Naive B cell (primary cell): ENCODE results near the gene TOR2A. TPM values are rescaled to one million over a fixed set of nuclear protein-coding genes. Genes with fewer than 3 reads are reported as not detected.
"Not testable (repeated sequence)": the region's sequence is repeated elsewhere in the genome, so short reads cannot be mapped to it uniquely, and the experiment has no call there.

Experiments used
- ATAC-seq, 2 donors: fragments of 150-1000 bp; cut with Tn5 transposase; 2 replicates each; pipeline ENCODE4 v1.10.0; 2021; ENCODE audit warnings: low read depth in 2 of 2, mild to moderate bottlenecking in 2 of 2, moderate library complexity in 2 of 2
- DNase-seq: peaks from one replicate; pipeline ENCODE4 v3.0.0; 2022
- H3K27ac Mint-ChIP-seq, 6 donors: one replicate each; pipeline ENCODE4 v1.8.0; 2020 to 2022; ENCODE audit warnings: mild to moderate bottlenecking in 6 of 6, mixed read lengths in 6 of 6, moderate library complexity in 5 of 6, inconsistent platforms in 2 of 6
- H3K27me3 Mint-ChIP-seq, 3 donors: one replicate each; pipeline ENCODE4 v1.8.0; 2021 to 2022; ENCODE audit warnings: mixed read lengths in 3 of 3, mild to moderate bottlenecking in 1 of 3
- H3K36me3 Mint-ChIP-seq, 2 donors: one replicate each; pipeline ENCODE4 v1.8.0; 2020 to 2022; ENCODE audit warnings: mixed read lengths in 2 of 2, inconsistent platforms in 1 of 2, mild to moderate bottlenecking in 1 of 2
- H3K4me1 Mint-ChIP-seq, 3 donors: one replicate each; pipeline ENCODE4 v1.8.0; 2020 to 2022; ENCODE audit warnings: mixed read lengths in 3 of 3, inconsistent platforms in 1 of 3, mild to moderate bottlenecking in 1 of 3, moderate library complexity in 1 of 3
- H3K4me3 Mint-ChIP-seq, 8 donors: one replicate each; pipeline ENCODE4 v1.8.0; 2020 to 2022; ENCODE audit warnings: mild to moderate bottlenecking in 8 of 8, mixed read lengths in 8 of 8, moderate library complexity in 8 of 8, inconsistent platforms in 2 of 8
- H3K9me3 Mint-ChIP-seq, 7 donors: one replicate each; pipeline ENCODE4 v1.8.0; 2020 to 2022; ENCODE audit warnings: mixed read lengths in 7 of 7, mild to moderate bottlenecking in 5 of 7, inconsistent platforms in 2 of 7, moderate library complexity in 1 of 7
- polyA plus RNA-seq, 6 donors: library from polyadenylated mRNA; unstranded; fragments of 300-500 nt; fragmentation: Illumina TruSeq; gene quantifications; one replicate each; pipeline ENCODE4 v1.2.3, GENCODE V29; 2021; ENCODE audit warnings: low read depth in 6 of 6

Gene TOR2A
- polyA plus RNA-seq, result 10 to 100 TPM; 24.9 to 40.0 (median 27.3) TPM

DNA sequence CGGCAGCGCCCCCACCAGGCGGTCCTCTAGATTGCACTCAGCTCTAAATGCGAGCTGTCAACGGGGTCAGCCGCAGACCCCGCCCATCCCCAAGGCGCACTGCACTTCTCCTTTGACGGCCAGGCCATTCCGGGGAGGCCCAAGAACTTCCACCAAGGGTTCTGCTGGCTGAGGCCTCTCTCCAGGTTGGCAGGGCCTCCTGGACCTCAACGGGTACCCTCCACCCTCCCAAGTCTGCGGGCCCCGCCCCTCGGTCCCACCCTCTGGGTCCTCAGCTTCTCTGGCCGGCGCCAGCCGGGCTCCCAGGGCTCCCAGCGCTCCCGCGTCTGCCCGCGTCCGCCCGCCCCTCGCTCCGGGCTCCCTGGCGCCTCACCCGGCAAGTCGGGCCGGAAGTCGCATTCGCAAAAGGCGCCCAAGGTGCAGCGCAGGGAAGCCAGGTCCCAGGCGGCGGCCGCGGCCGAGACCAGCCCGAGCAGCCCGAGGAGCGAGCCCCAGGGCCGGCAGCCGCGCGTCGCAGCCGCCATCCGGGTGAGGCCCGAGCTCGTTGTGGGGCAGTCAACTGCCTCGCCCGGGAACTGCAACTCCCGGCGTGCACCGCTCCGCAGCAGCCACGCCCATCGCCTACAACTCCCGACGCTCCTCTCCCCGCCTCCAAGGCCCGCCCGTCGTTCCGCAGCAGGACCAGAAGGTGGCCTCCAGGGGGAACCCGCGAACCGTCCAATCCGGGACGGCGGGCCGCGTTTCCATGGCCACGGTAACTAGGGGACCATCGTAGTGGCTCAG, at the start of gene TOR2A:
TSS of gene TOR2A (minus strand) at position 548 of the 783 bp plus-strand sequence. CDS start at position 524, 24 bp downstream.
- Mint-ChIP-seq H3K36me3 (no peaks in the 10 kb centered on the region), H3K27ac (peak within 1 kb of the TSS; percentile 89 to 99 (median 95)), H3K9me3 (no peaks in the 10 kb centered on the region), H3K4me1 (peaks cover 9 to 18% (median 10%) of the 10 kb centered on the region in 3 donors), H3K4me3 (peak within 1 kb of the TSS; percentile 74 to 99 (median 93)), H3K27me3 (no peaks in the 10 kb centered on the region)
- DNase-seq, result peak; percentile 99
- peak; percentile 88 to 90 for ATAC-seq

DNA sequence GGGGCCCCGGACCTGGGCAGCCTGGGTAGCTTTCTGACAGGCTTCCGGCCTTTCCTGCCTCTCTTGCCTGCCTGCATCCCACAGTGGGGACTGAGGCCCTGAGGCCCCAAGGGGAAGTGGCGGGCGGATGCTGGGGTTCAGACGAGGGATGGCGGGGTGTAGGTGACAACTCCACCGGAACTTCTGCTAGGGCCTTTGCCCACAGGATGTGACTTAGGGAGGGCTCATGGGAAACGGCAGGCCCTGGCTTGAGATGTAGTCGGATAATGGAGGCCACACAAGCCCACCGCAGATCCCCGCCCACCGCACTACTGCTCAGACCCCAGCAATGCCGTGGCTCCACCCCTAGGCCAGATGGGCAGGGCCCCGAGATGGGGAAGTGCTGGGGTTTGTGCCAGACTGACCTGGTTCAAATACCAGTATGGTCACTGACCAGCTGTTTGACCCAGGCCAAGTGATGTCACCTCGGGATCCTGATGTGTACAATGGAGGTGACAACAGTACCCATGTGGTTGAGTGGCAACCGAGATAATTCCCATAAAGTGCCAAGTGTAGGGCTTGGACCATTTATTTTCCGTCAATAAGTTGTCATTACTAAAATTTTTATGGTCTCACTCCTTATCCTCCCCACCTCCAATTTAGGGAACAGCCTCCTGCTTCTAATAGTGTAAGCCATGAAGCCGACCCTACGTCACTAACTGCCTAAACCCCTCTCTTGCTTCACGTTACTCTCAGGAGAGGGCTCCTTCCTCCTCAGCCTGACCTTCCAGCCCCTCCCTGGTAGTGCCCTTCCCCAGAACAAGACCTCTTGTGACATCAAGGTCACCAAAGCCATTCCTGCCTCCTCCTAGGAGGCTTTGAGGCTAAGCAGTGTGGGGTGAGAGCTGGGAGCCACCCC, 48.3 kb upstream of the TOR2A start:
- Mint-ChIP-seq H3K36me3 (peaks cover 0 to 2% of the 10 kb centered on the region in 2 donors), H3K4me1 (peaks cover 52 to 72% (median 68%) of the 10 kb centered on the region in 3 donors), H3K4me3 (peak overlapping the region; percentile 73 to 91 (median 84)), H3K27ac (peak overlapping the region; percentile 95 to 98 (median 97)), H3K9me3 (peaks cover 0 to under 1% (median 0%) of the 10 kb centered on the region in 7 donors), H3K27me3 (no peaks in the 10 kb centered on the region)
- DNase-seq, result peak; percentile 71
- ATAC-seq, result peak; percentile 10 to 11

DNA sequence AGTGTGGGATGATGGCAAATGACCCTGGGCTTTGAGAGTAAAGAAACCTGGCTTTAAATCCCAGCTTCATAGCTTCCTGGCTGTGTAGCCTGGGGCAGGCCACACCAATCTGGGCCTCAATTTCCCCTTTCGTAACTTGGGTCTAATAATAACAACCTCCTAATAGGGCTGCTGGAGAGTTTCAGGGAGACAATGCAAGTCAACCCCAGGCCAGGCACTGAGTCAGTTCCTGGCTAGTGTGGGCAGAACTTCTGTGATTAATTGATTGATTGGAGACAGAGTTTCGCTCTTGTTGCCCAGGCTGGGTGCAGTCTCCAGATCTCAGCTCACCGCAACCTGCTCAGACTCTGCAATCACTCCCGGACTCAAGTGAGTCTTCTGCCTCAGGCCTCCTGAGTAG, 46.7 kb upstream of the TOR2A start:
- Mint-ChIP-seq H3K27ac (peak overlapping the region; percentile 36 to 98 (median 93)), H3K36me3 (peaks cover 0 to 7% of the 10 kb centered on the region in 2 donors), H3K27me3 (no peaks in the 10 kb centered on the region), H3K4me3 (peak overlapping the region in 6 of 8 donors; percentile 24 to 77 (median 44)), H3K4me1 (peaks cover 45 to 69% (median 67%) of the 10 kb centered on the region in 3 donors), H3K9me3 (peaks cover 0 to 3% (median 0%) of the 10 kb centered on the region in 7 donors)
- ATAC-seq (no peak), DNase-seq (no peak)

DNA sequence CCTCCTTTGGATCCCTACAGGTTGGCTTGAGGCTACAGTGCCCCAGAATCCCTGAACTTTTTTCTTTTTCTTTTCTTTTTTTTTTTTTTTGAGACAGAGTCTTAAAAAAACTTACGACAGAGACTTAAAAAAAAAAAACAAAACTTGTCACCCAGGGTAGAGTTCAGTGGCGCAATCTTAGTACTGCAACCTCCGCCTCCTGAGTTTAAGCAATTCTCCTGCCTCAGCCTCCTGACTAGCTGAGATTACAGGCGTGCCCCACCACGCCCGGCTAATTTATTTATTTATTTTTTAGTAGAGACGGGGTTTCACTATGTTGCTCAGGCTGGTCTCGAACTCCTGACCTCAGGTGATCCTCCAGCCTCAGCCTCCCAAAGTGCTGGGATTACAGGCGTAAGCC, 45.8 kb upstream of the TOR2A start:
- not testable (repeated sequence) for H3K27me3 Mint-ChIP-seq, DNase-seq, H3K36me3 Mint-ChIP-seq, ATAC-seq, H3K9me3 Mint-ChIP-seq
- peaks cover 48 to 71% (median 71%) of the 10 kb centered on the region in 3 donors for H3K4me1 Mint-ChIP-seq
- H3K4me3 Mint-ChIP-seq, result peak overlapping the region in 4 of 8 donors; percentile 8 to 99 (median 42)
- H3K27ac Mint-ChIP-seq, result peak overlapping the region in 3 of 6 donors; percentile 89 to 98 (median 97)

DNA sequence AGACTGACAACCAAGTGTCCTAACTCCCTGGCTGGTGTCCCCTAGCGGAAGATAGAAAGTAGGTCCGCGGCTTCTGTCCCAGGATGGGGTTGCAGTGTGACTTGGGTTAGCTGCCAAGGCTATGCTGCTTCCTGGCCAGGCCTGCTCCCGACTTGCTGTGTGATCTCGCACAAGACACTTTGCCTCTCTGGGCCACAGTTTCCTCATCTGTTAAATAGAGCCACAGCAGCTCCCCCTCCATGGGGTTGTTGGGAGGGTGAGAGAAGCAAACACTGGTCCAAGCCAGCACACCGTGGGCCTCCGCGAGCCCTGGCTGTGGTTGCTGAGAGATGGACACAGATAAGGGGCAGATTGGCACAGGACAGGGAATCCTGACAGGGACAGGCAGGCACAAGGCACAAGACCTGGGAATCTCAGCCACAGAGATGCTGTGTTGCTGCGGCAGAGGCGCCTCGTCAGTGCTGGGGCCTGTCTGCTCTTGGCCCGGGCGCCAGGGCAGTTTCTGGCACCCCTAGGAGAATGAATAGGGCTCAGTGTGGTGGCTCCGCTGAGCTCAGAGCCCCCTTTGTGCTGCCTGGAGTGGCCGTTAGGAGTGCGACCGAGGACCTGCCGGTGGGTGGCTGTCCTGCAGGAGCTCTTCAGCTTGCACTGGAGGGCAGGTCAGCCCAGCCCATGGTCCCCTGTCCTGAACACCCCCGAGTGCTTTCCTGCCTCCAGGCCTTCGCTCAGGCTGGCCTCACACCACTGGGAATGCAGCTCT, 45.2 kb upstream of the TOR2A start:
- DNase-seq, result no peak
- H3K4me1 Mint-ChIP-seq, result peaks cover 48 to 73% (median 71%) of the 10 kb centered on the region in 3 donors
- peaks cover 0 to 3% (median 0%) of the 10 kb centered on the region in 7 donors for H3K9me3 Mint-ChIP-seq
- no peaks in the 10 kb centered on the region for H3K27me3 Mint-ChIP-seq
- peak overlapping the region in 5 of 6 donors; percentile 86 to 98 (median 97) for H3K27ac Mint-ChIP-seq
- H3K36me3 Mint-ChIP-seq, result peaks cover 0 to 7% of the 10 kb centered on the region in 2 donors
- no peak for ATAC-seq
- peak overlapping the region in 5 of 8 donors; percentile 36 to 100 (median 99) for H3K4me3 Mint-ChIP-seq

DNA sequence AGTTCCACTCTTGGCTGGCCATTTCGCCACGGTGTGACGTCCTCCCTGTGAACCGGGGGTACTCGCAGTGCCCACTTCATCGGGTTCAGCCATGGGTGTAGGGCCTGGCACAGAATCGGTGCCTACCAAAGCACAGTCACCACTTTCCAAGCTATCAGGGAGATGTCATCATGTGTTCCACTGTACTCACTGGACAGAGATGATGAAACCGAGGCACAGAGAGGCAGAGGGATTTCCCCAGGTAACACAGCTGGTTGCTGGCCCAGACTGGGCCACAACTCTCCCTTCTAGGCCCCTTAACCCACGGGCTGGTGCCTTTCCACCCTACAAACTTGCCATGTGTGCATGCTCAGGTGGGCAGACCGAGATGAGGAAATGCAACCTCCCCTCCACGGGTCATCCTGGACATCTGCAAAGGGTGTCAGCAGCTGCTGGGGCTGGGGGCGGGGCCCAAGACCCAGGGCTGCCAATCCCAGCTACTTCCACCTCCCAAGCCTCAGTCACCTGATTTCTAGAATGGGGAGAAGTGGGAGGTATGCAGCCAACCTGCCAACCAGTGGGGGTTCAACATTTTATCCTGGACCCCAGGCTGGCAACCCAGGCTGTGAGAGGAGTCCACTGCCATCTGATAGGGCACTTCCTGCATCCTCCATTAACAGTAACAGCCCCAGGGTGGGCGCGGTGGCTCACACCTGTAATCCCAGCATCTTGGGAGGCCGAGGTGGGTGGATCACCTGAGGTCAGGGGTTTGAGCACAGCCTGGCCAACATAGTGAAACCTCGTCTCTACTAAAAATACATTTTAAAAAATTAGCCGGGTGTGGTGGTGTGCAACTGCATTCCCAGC, 44.3 kb upstream of the TOR2A start:
- peak; percentile 76 for DNase-seq
- peak; percentile 32 to 52 for ATAC-seq
- H3K9me3 Mint-ChIP-seq, result peaks cover 0 to 3% (median 0%) of the 10 kb centered on the region in 7 donors
- H3K27me3 Mint-ChIP-seq, result no peaks in the 10 kb centered on the region
- peaks cover 42 to 72% (median 70%) of the 10 kb centered on the region in 3 donors for H3K4me1 Mint-ChIP-seq
- peak overlapping the region; percentile 86 to 98 (median 93) for H3K27ac Mint-ChIP-seq
- peaks cover 0 to 7% of the 10 kb centered on the region in 2 donors for H3K36me3 Mint-ChIP-seq
- H3K4me3 Mint-ChIP-seq, result peak overlapping the region; percentile 95 to 100 (median 100)

DNA sequence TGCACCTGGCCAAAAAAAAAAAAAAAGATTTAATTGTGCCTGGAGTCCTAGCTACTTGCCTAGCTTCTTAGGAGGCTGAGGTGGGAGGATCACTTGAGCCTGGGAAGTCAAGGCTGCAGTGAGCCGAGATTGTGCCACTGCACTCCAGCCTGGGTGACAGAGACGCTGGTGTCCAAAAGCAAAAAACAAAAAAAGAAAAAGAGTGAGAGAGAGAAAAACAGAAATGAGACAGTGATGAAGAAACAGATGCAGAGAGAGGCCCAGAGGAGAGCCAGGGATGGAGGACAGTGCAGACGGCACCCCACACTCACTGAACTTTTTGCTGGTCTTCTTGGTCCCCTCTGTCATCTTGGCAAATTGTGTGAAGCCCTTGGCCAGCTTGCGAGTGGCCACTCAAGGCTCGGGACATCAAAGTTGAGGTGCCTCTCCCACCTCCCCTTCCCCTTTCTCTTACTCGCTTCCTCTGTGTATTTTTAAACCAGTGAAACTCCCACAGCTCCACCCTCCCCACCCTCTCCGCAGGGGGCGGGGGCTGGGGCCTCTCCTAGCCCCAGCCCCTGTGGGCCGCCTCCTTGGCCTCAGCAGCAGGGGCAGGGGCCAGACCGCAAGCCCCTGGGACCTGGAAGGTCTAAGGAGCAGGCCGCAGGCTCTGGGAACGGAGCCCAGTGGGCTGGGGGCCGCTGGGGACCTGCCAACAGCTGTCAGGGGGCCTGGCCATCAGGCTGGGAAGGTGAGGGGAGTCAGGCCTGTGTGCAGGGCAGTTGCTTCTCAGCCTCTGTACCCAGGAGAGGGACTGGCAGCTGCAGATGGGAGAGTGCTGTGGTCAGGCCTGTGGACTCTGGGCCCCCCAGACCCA, 43.4 kb upstream of the TOR2A start, which contains the start of gene SH2D3C:
TSS of gene SH2D3C (minus strand) at position 387 of the 856 bp plus-strand sequence. CDS start at position 348, 39 bp downstream.
- DNase-seq (peak; percentile 76), ATAC-seq (peak; percentile 63)
- Mint-ChIP-seq H3K27ac (peak within 1 kb of the TSS; percentile 97 to 98 (median 98)), H3K9me3 (peaks cover 0 to 3% (median 0%) of the 10 kb centered on the region in 7 donors), H3K4me3 (peak within 1 kb of the TSS; percentile 95 to 100 (median 100)), H3K4me1 (peaks cover 42 to 71% (median 70%) of the 10 kb centered on the region in 3 donors), H3K27me3 (no peaks in the 10 kb centered on the region), H3K36me3 (peaks cover 0 to 7% of the 10 kb centered on the region in 2 donors)

DNA sequence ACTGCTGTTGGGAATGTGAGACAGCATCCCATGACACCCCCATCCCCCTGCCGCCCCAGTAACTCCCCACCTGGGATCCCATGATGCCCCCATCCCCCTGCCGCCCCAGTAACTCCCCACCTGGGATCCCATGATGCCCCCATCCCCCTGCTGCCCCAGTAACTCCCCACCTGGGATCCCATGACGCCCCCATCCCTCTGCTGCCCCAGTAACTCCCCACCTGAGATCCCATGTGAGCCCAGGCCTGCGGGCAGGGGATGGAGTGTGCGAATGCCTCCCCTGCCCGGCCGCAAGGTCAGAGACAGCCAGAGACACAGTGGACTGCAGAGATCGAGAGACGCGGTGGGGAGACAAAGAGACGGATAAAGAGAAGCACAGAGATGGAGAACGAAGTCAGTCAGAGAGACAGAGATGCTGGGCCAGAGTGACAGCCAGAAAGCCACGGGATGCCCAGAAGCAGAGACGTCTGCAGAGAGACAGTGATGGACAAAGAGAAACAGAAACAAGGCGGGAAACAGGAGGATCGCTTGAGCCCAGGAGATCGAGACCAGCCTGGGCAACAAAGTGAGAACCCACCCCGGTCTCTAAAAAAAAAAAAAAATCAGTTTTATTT, 42.4 kb upstream of the TOR2A start:
- H3K9me3 Mint-ChIP-seq, result peaks cover 0 to 3% (median 0%) of the 10 kb centered on the region in 7 donors
- H3K4me1 Mint-ChIP-seq, result peaks cover 33 to 67% (median 62%) of the 10 kb centered on the region in 3 donors
- no peak for ATAC-seq
- H3K27me3 Mint-ChIP-seq, result no peaks in the 10 kb centered on the region
- H3K36me3 Mint-ChIP-seq, result peaks cover 0 to 7% of the 10 kb centered on the region in 2 donors
- H3K27ac Mint-ChIP-seq, result peak overlapping the region; percentile 97 to 98 (median 98)
- peak overlapping the region; percentile 95 to 100 (median 100) for H3K4me3 Mint-ChIP-seq
- DNase-seq, result no peak

DNA sequence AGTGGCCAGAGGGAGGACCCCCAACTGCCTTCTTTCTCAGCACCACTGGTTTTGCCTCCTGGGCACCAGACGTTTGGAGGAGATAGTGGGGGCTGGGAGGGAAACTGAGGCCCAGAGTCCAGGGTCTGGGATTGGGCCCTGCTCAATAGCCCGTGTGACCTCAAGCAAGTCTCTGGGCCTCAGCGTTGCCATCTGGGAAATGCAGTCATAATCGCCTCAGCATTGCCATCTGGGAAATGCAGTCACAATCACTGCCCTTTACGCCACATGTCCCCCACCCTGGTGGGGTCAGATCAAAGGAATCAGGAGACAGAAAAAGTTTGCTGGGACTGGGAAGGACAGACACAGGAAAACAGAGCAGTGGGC, 41.8 kb upstream of the TOR2A start:
- ATAC-seq, result no peak
- peaks cover 0 to 7% of the 10 kb centered on the region in 2 donors for H3K36me3 Mint-ChIP-seq
- H3K4me3 Mint-ChIP-seq, result peak overlapping the region; percentile 95 to 100 (median 100)
- no peaks in the 10 kb centered on the region for H3K27me3 Mint-ChIP-seq
- no peak for DNase-seq
- peaks cover 0 to 3% (median 0%) of the 10 kb centered on the region in 7 donors for H3K9me3 Mint-ChIP-seq
- H3K4me1 Mint-ChIP-seq, result peaks cover 33 to 66% (median 62%) of the 10 kb centered on the region in 3 donors
- peak overlapping the region; percentile 50 to 98 (median 94) for H3K27ac Mint-ChIP-seq

DNA sequence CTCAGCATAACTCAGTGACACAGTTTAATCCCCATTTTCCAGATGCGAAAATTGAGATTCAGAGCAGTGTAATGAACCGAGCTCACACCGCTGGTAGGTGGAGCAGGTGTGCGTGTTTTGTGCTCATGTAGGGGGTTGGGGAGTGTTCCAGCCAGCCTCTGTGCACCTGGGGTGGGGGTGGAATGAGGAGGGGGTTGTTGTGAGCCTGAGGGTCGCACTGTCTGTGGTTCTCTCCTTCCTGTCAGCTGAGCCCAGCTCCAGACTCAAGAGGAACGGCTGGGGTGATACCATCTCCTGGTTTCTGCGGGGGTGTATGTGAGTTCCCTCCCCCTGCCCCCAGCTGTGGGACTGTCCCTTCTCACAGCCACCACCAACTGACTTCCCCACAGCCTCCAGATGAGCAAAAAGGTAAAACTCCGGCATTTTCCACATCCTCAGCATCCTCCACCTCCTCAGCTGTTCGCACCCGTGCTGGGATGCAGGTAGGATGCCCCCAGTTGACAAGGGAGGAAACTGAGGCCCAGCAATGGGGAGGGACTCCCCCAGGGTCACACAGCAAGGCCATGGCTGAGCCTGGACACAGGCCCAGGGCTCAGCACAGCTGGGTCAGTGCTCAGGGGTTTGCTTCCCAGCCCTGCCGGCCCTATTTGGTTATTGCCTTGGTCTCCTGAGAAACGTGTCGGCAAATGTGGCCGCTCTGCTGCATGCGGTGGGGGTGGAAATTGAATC, 41.3 kb upstream of the TOR2A start:
- ATAC-seq (peak; percentile 59 to 64), DNase-seq (peak; percentile 86)
- Mint-ChIP-seq H3K36me3 (peaks cover 0 to 7% of the 10 kb centered on the region in 2 donors), H3K4me3 (peak overlapping the region; percentile 95 to 100 (median 100)), H3K27ac (peak overlapping the region; percentile 70 to 98 (median 94)), H3K27me3 (no peaks in the 10 kb centered on the region), H3K4me1 (peaks cover 30 to 66% (median 61%) of the 10 kb centered on the region in 3 donors), H3K9me3 (peaks cover 0 to 3% (median 0%) of the 10 kb centered on the region in 7 donors)
